Panc1 (cell line): Measurements from ENCODE around the gene LETM1. TPM values are rescaled to one million over a fixed set of nuclear protein-coding genes. Genes with fewer than 3 reads are reported as not detected.
"Not testable (repeated sequence)": the region's sequence is repeated elsewhere in the genome, so short reads cannot be mapped to it uniquely, and the experiment has no call there.

Experiments
- ATAC-seq: fragments of 200-7000 bp; cut with Tn5 transposase; 2 replicates; pipeline ENCODE4 v1.9.1; 2020; ENCODE audit warnings: mild to moderate bottlenecking, moderate library complexity
- BruUV-seq: library from RNA; stranded (reverse); fragments of 400-500 nt; replicated peaks from 2 replicates; lab custom pipeline; 2021; lab: Mats Ljungman, UMichigan
- CTCF ChIA-PET: fragments of 300-600 bp; sonication (Branson Sonifier 250); formaldehyde crosslinking; loops from one replicate; lab custom pipeline; 2022; ENCODE audit warnings: antibody characterized with exemption; lab: Charles Lee
- POLR2A ChIA-PET: fragments of 300-600 bp; sonication (Branson Sonifier 250); formaldehyde crosslinking; loops from one replicate; lab custom pipeline; 2022; ENCODE audit warnings: antibody characterized with exemption; lab: Charles Lee
- DNase-seq: peaks from one replicate; pipeline ENCODE4 v3.0.0-alpha.2; 2010; ENCODE audit warnings: low read depth, low spot score
- H3K27ac ChIP-seq: 2 replicates; pipeline ENCODE4 v1.5.1; 2011; ENCODE audit warnings: mild to moderate bottlenecking, low read length, inconsistent platforms
- H3K27me3 ChIP-seq: fragments of 200-500 bp; sonication (Bioruptor generic); 2 replicates; pipeline ENCODE4 v1.6.0; 2014; ENCODE audit warnings: low read length, inconsistent platforms; ENCODE audit not compliant: control insufficient read depth, insufficient read depth
- H3K36me3 ChIP-seq: fragments of 200-500 bp; sonication (Bioruptor generic); 2 replicates; pipeline ENCODE4 v1.5.1; 2014; ENCODE audit warnings: inconsistent platforms, mild to moderate bottlenecking, low read length, moderate library complexity; ENCODE audit not compliant: control insufficient read depth, insufficient read depth
- H3K4me1 ChIP-seq: 2 replicates; pipeline ENCODE4 v1.5.1; 2011; ENCODE audit warnings: inconsistent platforms, mild to moderate bottlenecking, low read length, moderate library complexity; ENCODE audit not compliant: control insufficient read depth, insufficient read depth
- H3K4me3 ChIP-seq, 2 experiments: 2 replicates each; pipeline ENCODE4 v1.5.1; 2011 to 2012; ENCODE audit warnings: low read depth in 2 of 2, low read length in 2 of 2, mild to moderate bottlenecking in 2 of 2, inconsistent platforms in 1 of 2, moderate library complexity in 1 of 2
- H3K9me3 ChIP-seq: fragments of 200-500 bp; sonication (Bioruptor generic); 2 replicates; pipeline ENCODE4 v1.5.1; 2014; ENCODE audit warnings: low read depth, mild to moderate bottlenecking, inconsistent platforms, low read length, moderate library complexity; ENCODE audit not compliant: control insufficient read depth, insufficient read depth
- POLR2AphosphoS5 ChIP-seq: IDR thresholded peaks from 2 replicates; pipeline ENCODE4 v1.6.1; 2012; ENCODE audit warnings: mild to moderate bottlenecking, low read depth, low read length, moderate library complexity
- SIN3A ChIP-seq: IDR thresholded peaks from 2 replicates; pipeline ENCODE4 v1.6.1; 2012; ENCODE audit warnings: low read depth, mild to moderate bottlenecking, low read length, moderate library complexity, borderline replicate concordance; ENCODE audit not compliant: insufficient read depth
- TCF7L2 ChIP-seq: IDR thresholded peaks from 2 replicates; pipeline ENCODE4 v1.6.1; 2011; ENCODE audit warnings: mild to moderate bottlenecking, low read depth, low read length, inconsistent platforms
- in situ Hi-C: cut with HindIII; loops from 2 replicates; pipeline ENCODE4 v1.10.0; 2016; ENCODE audit warnings: low sequenced_read_pairs, low pct_unique_long_range_greater_than_20kb
- intact Hi-C: fragments of 100-400 bp; cut with micrococcal nuclease; formaldehyde crosslinking; loops from one replicate; pipeline ENCODE4 v1.10.0; 2022; ENCODE audit not compliant: unreplicated experiment
- total RNA-seq: library from RNA; stranded (reverse); gene quantifications from one replicate; pipeline ENCODE4 v1.2.1, GENCODE V29; 2021; ENCODE audit not compliant: unreplicated experiment
- TF ChIP-seq, protein P1 (sequence below): fragments of 450-650 bp; IDR thresholded peaks from 2 replicates; pipeline ENCODE4 v1.5.1; 2017; ENCODE audit warnings: mild to moderate bottlenecking
- TF ChIP-seq, protein P2 (sequence below), 2 experiments: IDR thresholded peaks; 2 replicates each; pipeline ENCODE4 v1.6.1; 2011 to 2012; ENCODE audit warnings: low read depth in 2 of 2, control low read depth in 1 of 2, low read length in 1 of 2, mild to moderate bottlenecking in 1 of 2, moderate library complexity in 1 of 2; ENCODE audit not compliant: insufficient read depth in 1 of 2

The LETM1 gene
- total RNA-seq, 1 experiment from 2014 or later: 67.6 TPM

DNA sequence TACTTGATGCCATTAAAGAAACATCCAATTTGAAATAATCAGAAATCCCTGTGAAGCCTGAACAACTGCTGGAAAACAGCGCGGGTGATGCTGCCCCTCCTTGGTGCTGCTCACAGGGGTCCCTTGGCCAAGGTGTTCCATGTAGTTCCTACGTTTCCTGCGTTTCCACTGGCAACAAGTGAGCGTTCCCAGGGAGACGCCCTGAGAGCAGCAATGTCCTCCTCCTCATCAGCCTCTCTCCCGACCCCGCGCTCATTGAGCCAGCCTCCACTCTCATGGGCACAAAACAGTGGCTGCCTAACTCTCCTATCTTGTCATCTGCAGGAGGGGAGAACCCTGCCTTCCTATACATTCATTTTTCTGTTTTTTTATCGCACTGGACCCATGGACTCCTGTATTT lies 18.9 kb downstream of the LETM1 start:
- Histone ChIP-seq H3K4me3 (no peak overlapping the region), H3K36me3 (peaks cover 7% of the 10 kb centered on the region; the same call in 1 of the 2 replicates), H3K9me3 (no peaks in the 10 kb centered on the region), H3K27ac (no peak overlapping the region), H3K4me1 (no peaks in the 10 kb centered on the region), H3K27me3 (no peaks in the 10 kb centered on the region)
- intact Hi-C loops: no loop called here
- in situ Hi-C loops: no loop called here
- DNase-seq: no peak
- TF ChIP-seq, protein P1, sequence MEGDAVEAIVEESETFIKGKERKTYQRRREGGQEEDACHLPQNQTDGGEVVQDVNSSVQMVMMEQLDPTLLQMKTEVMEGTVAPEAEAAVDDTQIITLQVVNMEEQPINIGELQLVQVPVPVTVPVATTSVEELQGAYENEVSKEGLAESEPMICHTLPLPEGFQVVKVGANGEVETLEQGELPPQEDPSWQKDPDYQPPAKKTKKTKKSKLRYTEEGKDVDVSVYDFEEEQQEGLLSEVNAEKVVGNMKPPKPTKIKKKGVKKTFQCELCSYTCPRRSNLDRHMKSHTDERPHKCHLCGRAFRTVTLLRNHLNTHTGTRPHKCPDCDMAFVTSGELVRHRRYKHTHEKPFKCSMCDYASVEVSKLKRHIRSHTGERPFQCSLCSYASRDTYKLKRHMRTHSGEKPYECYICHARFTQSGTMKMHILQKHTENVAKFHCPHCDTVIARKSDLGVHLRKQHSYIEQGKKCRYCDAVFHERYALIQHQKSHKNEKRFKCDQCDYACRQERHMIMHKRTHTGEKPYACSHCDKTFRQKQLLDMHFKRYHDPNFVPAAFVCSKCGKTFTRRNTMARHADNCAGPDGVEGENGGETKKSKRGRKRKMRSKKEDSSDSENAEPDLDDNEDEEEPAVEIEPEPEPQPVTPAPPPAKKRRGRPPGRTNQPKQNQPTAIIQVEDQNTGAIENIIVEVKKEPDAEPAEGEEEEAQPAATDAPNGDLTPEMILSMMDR: no peak
- TF ChIP-seq SIN3A (no peak), POLR2AphosphoS5 (no peak), TCF7L2 (no peak)
- TF ChIP-seq, protein P2, sequence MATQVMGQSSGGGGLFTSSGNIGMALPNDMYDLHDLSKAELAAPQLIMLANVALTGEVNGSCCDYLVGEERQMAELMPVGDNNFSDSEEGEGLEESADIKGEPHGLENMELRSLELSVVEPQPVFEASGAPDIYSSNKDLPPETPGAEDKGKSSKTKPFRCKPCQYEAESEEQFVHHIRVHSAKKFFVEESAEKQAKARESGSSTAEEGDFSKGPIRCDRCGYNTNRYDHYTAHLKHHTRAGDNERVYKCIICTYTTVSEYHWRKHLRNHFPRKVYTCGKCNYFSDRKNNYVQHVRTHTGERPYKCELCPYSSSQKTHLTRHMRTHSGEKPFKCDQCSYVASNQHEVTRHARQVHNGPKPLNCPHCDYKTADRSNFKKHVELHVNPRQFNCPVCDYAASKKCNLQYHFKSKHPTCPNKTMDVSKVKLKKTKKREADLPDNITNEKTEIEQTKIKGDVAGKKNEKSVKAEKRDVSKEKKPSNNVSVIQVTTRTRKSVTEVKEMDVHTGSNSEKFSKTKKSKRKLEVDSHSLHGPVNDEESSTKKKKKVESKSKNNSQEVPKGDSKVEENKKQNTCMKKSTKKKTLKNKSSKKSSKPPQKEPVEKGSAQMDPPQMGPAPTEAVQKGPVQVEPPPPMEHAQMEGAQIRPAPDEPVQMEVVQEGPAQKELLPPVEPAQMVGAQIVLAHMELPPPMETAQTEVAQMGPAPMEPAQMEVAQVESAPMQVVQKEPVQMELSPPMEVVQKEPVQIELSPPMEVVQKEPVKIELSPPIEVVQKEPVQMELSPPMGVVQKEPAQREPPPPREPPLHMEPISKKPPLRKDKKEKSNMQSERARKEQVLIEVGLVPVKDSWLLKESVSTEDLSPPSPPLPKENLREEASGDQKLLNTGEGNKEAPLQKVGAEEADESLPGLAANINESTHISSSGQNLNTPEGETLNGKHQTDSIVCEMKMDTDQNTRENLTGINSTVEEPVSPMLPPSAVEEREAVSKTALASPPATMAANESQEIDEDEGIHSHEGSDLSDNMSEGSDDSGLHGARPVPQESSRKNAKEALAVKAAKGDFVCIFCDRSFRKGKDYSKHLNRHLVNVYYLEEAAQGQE (IDR thresholded peaks at IDR 0.05; ENCODE audit: insufficient read depth in 1 of 2, low read depth in 2 of 2, low read length in 1 of 2): no peak
- BruUV-seq: no TSS peak
- ChIA-PET CTCF (no interaction called here), POLR2A (no interaction called here)
- no peak for ATAC-seq

DNA sequence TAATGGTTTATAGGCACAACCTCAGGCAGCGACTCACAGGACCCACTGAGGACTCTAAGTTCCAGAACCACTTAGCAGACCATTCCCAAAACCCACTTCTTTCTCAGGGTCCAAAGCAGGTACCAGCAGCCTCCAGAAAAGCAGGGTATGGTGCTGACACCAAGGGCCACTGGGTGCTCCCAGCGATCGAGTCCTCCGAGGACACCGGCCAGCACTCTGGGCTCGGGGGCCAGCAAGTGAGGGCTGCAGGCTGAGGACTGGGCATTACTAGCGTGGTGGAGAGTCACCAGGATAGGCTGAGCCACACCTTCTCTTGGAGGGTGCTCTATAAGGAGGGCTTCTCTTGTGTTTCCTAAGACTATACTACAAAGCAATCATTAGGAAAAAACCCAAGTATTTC lies 19.3 kb downstream of the LETM1 start:
- H3K9me3 ChIP-seq: no peaks in the 10 kb centered on the region
- DNase-seq (no peak), ATAC-seq (no peak)
- ChIA-PET POLR2A (no interaction called here), CTCF (no interaction called here)
- H3K36me3 ChIP-seq: peaks cover 7% of the 10 kb centered on the region; the same call in 1 of the 2 replicates
- no peaks in the 10 kb centered on the region for H3K27me3 ChIP-seq
- no peak overlapping the region for H3K4me3 ChIP-seq
- BruUV-seq: no TSS peak
- intact Hi-C loops: no loop called here
- no peak overlapping the region for H3K27ac ChIP-seq
- in situ Hi-C loops: no loop called here
- no peaks in the 10 kb centered on the region for H3K4me1 ChIP-seq
- TF ChIP-seq POLR2AphosphoS5 (no peak), TCF7L2 (no peak), SIN3A (no peak)
- TF ChIP-seq, protein P2 (IDR thresholded peaks at IDR 0.05; ENCODE audit: insufficient read depth in 1 of 2, low read depth in 2 of 2, low read length in 1 of 2): no peak
- TF ChIP-seq, protein P1: no peak

DNA sequence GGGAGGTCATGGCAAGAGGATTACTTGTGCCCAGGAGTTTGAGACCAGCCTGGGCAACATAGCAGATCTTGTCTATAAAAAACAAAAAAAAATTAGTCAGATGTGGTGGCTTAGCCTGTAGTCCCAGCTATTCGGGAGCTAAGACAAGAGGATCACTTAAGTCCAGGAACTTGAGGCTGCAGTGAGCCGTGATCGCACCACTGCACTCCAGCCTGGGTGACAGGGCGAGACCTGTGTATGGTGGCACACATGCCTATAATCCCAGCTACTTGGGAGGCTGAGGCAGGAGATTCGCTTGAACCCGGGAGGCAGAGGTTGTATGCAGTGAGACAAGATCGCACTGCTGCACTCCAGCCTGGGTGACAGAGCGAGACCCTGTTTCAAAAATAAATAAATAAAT lies 20.1 kb downstream of the LETM1 start:
- H3K4me1 ChIP-seq, intact Hi-C loops, H3K9me3 ChIP-seq, H3K27me3 ChIP-seq, in situ Hi-C loops, DNase-seq, H3K27ac ChIP-seq, H3K4me3 ChIP-seq, CTCF ChIA-PET, ATAC-seq, H3K36me3 ChIP-seq, BruUV-seq, POLR2A ChIA-PET: not testable (repeated sequence)
